Measurements from ENCODE around the gene ST3GAL3. TPM values are rescaled to one million over a fixed set of nuclear protein-coding genes. Genes with fewer than 3 reads are reported as not detected.
A peak's percentile ranks its signal among the peaks of the same experiment; 100 is the strongest.

ST3GAL3 gene
- total and polyA plus RNA-seq, 7 donors = 22.2 to 53.2 (median 44.5) TPM

- intact Hi-C loops (cut with DNase I) = no loop called here
- no peak for ATAC-seq
Measured at GRCh38 chr1:43814401-43814800, 107.1 kb downstream of the ST3GAL3 start.

GRCh38 chr1:43817304-43817939 lies 110.1 kb downstream of the ST3GAL3 start:
- Histone ChIP-seq H3K27ac (no peak overlapping the region), H3K27me3 (ENCODE audit: insufficient read depth in 3 of 3, low read length in 2 of 3) (no peaks in the 10 kb centered on the region), H3K4me3 (no peak overlapping the region), H3K4me1 (peaks cover 15% of the 10 kb centered on the region), H3K9me3 (peaks cover 4% of the 10 kb centered on the region), H3K36me3 (ENCODE audit: insufficient read depth in 1 of 2, low read depth in 1 of 2) (peaks cover 0 to 24% of the 10 kb centered on the region in 2 donors)
- intact Hi-C loops (cut with DNase I) = no loop called here
- DNase-seq (no peak), ATAC-seq (no peak)
- no peak for TF ChIP-seq CTCF (IDR thresholded peaks at IDR 0.05)

More at GRCh38 chr1:43814401-43814800, 107.1 kb downstream of the ST3GAL3 start:
- peaks cover 4% of the 10 kb centered on the region for H3K9me3 ChIP-seq
- peaks cover 0 to 24% of the 10 kb centered on the region in 2 donors for H3K36me3 ChIP-seq (ENCODE audit: insufficient read depth in 1 of 2, low read depth in 1 of 2)
- 85 to 88% (median 85%) methylated on average over 2 of the region's 2 CpGs for WGBS, 3 donors
- H3K27me3 ChIP-seq (ENCODE audit: insufficient read depth in 3 of 3, low read length in 2 of 3) = no peaks in the 10 kb centered on the region
- H3K27ac ChIP-seq = no peak overlapping the region
- H3K4me1 ChIP-seq = no peaks in the 10 kb centered on the region
- TF ChIP-seq CTCF (IDR thresholded peaks at IDR 0.05) = no peak
- H3K4me3 ChIP-seq = no peak overlapping the region
- no peak for DNase-seq

GRCh38 chr1:43818691-43819090 lies 111.4 kb downstream of the ST3GAL3 start:
- H3K9me3 ChIP-seq = peaks cover 4% of the 10 kb centered on the region
- WGBS, 3 donors = 95 to 100% (median 97%) methylated on average over 1 of the region's 1 CpG
- DNase-seq = no peak
- no peak overlapping the region for H3K4me3 ChIP-seq
- no peak overlapping the region for H3K27ac ChIP-seq
- H3K36me3 ChIP-seq (ENCODE audit: insufficient read depth in 1 of 2, low read depth in 1 of 2) = peaks cover 0 to 24% of the 10 kb centered on the region in 2 donors
- intact Hi-C loops (cut with DNase I) = no loop called here
- H3K4me1 ChIP-seq = peaks cover 20% of the 10 kb centered on the region
- no peak for ATAC-seq
- no peaks in the 10 kb centered on the region for H3K27me3 ChIP-seq (ENCODE audit: insufficient read depth in 3 of 3, low read length in 2 of 3)
- no peak for TF ChIP-seq CTCF (IDR thresholded peaks at IDR 0.05)

GRCh38 chr1:43819357-43819756 lies 112.0 kb downstream of the ST3GAL3 start:
- Histone ChIP-seq H3K4me3 (no peak overlapping the region), H3K4me1 (peaks cover 20% of the 10 kb centered on the region), H3K27me3 (ENCODE audit: insufficient read depth in 3 of 3, low read length in 2 of 3) (no peaks in the 10 kb centered on the region), H3K36me3 (ENCODE audit: insufficient read depth in 1 of 2, low read depth in 1 of 2) (peaks cover 0 to 24% of the 10 kb centered on the region in 2 donors), H3K27ac (no peak overlapping the region), H3K9me3 (peaks cover 4% of the 10 kb centered on the region)
- ATAC-seq = no peak
- no peak for TF ChIP-seq CTCF (IDR thresholded peaks at IDR 0.05)
- WGBS, 3 donors = 97 to 99% (median 99%) methylated on average over 4 of the region's 4 CpGs
- intact Hi-C loops (cut with DNase I) = no loop called here
- DNase-seq = no peak

- H3K36me3 ChIP-seq (ENCODE audit: insufficient read depth in 1 of 2, low read depth in 1 of 2) = peaks cover 0 to 13% of the 10 kb centered on the region in 2 donors
- DNase-seq (no peak), ATAC-seq (peak; percentile 11 to 33 (median 20))
- 73 to 86% (median 82%) methylated on average over 5 of the region's 5 CpGs for WGBS, 3 donors
- H3K27me3 ChIP-seq (ENCODE audit: insufficient read depth in 3 of 3, low read length in 2 of 3) = no peaks in the 10 kb centered on the region
- intact Hi-C loops (cut with DNase I) = loop anchor here in 1 of 2 donors (5.0 kb wide), 1 partner anchor 34 kb away; no protein-coding TSS in a partner anchor
- H3K4me1 ChIP-seq = peaks cover 20% of the 10 kb centered on the region
- no peak overlapping the region for H3K4me3 ChIP-seq
- TF ChIP-seq CTCF (IDR thresholded peaks at IDR 0.05) = no peak
- H3K9me3 ChIP-seq = peaks cover 4% of the 10 kb centered on the region
- H3K27ac ChIP-seq = peak overlapping the region; percentile 54
Measured at GRCh38 chr1:43821471-43821870, 114.1 kb downstream of the ST3GAL3 start.

Data from psoas muscle (tissue), 8 donors.